SK-N-SH treated with all-trans-retinoic acid at 6 μM for 48 hours (cell line): ENCODE measurements around the gene CACNA2D4.

Experiments used
- CSDC2 ChIP-seq: fragments of 250-450 bp; sonication (Bioruptor Pico); IDR thresholded peaks from 2 replicates; pipeline ENCODE4 v1.5.0; 2020; ENCODE audit warnings: mild to moderate bottlenecking, moderate library complexity
- ESRRG ChIP-seq: fragments of 250-450 bp; sonication (Bioruptor Pico); IDR thresholded peaks from 2 replicates; pipeline ENCODE4 v1.6.1; 2021; ENCODE audit warnings: mild to moderate bottlenecking
- SNAI2 ChIP-seq: fragments of 250-450 bp; sonication (Bioruptor Pico); IDR thresholded peaks from 2 replicates; pipeline ENCODE4 v1.5.0; 2020; ENCODE audit warnings: mild to moderate bottlenecking, moderate library complexity
- ZFP3 ChIP-seq: fragments of 250-450 bp; sonication (Bioruptor Pico); IDR thresholded peaks from 2 replicates; pipeline ENCODE4 v1.5.0; 2020; ENCODE audit warnings: mild to moderate bottlenecking, moderate library complexity
- ZFP30 ChIP-seq: fragments of 450-650 bp; formaldehyde crosslinking; IDR thresholded peaks from 2 replicates; pipeline ENCODE4 v1.5.0; 2022; ENCODE audit warnings: mild to moderate bottlenecking, moderate library complexity
- ZNF70 ChIP-seq: fragments of 450-650 bp; formaldehyde crosslinking; IDR thresholded peaks from 2 replicates; pipeline ENCODE4 v1.5.0; 2020; ENCODE audit warnings: mild to moderate bottlenecking, moderate library complexity
- TF ChIP-seq, protein P1 (sequence below): fragments of 250-450 bp; sonication (Bioruptor Pico); IDR thresholded peaks from 2 replicates; pipeline ENCODE4 v1.8.0; 2020; ENCODE audit warnings: mild to moderate bottlenecking, moderate library complexity, borderline replicate concordance
- TF ChIP-seq, protein P2 (sequence below): fragments of 250-450 bp; sonication (Bioruptor Pico); IDR thresholded peaks from 2 replicates; pipeline ENCODE4 v1.8.0; 2021; ENCODE audit warnings: low read depth, mild to moderate bottlenecking, moderate library complexity, borderline replicate concordance
- TF ChIP-seq, protein P3 (sequence below): fragments of 250-450 bp; sonication (Bioruptor Pico); IDR thresholded peaks from 2 replicates; pipeline ENCODE4 v1.5.1; 2020; ENCODE audit warnings: low read depth, mild to moderate bottlenecking, moderate library complexity

DNA sequence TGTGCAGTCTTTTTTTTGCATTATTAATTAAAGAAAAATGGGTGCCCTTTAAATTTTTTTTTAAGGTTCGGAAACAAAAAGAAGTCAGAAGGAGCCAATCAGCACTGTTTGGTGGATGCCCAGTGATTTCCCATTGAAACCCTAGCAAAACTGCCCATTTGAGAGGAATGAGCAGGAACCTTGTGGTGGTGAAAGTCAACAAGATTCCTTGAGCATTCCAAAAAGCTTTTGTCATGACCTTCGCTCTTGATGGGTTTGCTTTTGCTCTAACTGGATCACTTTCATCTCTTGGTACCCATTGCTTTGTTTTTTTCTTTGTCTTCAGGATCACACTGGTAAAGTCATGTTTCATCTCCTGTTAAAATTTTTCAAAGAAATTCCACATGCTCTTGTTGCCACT lies 173.5 kb downstream of the CACNA2D4 start:
- TF ChIP-seq CSDC2, result no peak
- no peak for TF ChIP-seq ZFP3
- no peak for TF ChIP-seq ZNF70 (CRISPR knock-in tag)
- TF ChIP-seq, protein P1, sequence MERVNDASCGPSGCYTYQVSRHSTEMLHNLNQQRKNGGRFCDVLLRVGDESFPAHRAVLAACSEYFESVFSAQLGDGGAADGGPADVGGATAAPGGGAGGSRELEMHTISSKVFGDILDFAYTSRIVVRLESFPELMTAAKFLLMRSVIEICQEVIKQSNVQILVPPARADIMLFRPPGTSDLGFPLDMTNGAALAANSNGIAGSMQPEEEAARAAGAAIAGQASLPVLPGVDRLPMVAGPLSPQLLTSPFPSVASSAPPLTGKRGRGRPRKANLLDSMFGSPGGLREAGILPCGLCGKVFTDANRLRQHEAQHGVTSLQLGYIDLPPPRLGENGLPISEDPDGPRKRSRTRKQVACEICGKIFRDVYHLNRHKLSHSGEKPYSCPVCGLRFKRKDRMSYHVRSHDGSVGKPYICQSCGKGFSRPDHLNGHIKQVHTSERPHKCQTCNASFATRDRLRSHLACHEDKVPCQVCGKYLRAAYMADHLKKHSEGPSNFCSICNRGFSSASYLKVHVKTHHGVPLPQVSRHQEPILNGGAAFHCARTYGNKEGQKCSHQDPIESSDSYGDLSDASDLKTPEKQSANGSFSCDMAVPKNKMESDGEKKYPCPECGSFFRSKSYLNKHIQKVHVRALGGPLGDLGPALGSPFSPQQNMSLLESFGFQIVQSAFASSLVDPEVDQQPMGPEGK (CRISPR knock-in tag), result no peak
- TF ChIP-seq ESRRG, result no peak
- TF ChIP-seq, protein P2, sequence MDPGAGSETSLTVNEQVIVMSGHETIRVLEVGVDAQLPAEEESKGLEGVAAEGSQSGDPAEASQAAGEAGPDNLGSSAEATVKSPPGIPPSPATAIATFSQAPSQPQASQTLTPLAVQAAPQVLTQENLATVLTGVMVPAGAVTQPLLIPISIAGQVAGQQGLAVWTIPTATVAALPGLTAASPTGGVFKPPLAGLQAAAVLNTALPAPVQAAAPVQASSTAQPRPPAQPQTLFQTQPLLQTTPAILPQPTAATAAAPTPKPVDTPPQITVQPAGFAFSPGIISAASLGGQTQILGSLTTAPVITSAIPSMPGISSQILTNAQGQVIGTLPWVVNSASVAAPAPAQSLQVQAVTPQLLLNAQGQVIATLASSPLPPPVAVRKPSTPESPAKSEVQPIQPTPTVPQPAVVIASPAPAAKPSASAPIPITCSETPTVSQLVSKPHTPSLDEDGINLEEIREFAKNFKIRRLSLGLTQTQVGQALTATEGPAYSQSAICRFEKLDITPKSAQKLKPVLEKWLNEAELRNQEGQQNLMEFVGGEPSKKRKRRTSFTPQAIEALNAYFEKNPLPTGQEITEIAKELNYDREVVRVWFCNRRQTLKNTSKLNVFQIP (CRISPR knock-in tag), result no peak
- TF ChIP-seq SNAI2 (CRISPR knock-in tag), result no peak
- TF ChIP-seq, protein P3, sequence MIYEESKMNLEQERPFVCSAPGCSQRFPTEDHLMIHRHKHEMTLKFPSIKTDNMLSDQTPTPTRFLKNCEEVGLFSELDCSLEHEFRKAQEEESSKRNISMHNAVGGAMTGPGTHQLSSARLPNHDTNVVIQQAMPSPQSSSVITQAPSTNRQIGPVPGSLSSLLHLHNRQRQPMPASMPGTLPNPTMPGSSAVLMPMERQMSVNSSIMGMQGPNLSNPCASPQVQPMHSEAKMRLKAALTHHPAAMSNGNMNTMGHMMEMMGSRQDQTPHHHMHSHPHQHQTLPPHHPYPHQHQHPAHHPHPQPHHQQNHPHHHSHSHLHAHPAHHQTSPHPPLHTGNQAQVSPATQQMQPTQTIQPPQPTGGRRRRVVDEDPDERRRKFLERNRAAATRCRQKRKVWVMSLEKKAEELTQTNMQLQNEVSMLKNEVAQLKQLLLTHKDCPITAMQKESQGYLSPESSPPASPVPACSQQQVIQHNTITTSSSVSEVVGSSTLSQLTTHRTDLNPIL (CRISPR knock-in tag), result no peak
- no peak for TF ChIP-seq ZFP30 (CRISPR knock-in tag)
